HG03135 (cell line): Measurements from ENCODE around the gene ASTN1.
A peak's percentile ranks its signal among the peaks of the same experiment; 100 is the strongest.

Source experiments
- ATAC-seq: cut with Tn5 transposase; IDR thresholded peaks from one replicate; pipeline ENCODE4 v1.9.1; 2021; ENCODE audit warnings: mild to moderate bottlenecking, moderate library complexity; ENCODE audit not compliant: unreplicated experiment

ASTN1 gene

DNA sequence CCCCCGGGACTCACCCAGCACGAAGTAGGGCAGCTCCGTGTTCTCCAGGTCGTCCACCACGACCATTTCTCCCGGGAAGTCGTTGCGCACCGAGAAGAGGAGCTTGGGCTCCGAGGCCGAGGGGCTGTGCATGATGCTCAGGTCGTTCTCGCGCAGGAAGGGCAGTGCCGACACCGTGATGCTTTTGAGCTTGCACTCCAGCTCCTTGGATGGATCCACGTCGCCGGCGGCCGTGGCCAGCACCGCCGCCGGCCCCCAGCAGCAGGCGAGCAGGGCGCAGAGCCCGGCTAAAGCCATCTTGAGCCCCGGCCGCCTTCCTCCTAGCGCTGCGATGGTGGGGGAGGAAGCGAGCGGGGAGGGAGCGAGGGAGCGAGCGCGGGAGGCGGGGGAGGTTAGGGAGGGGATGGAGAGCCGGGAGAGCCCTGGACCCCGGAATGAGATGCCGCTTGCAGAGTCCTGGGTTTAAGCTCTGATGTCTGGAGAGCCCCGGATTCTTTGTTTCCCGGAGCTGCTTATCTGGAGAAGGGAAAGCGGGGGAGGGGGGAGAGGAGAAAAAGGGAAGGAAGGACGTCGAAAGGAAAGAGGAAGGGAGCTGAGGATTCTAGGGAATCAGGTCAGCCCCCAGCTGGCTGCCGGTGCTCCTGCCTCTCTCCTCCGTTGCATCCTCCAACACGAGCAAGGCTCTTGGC, at the start of gene ASTN1:
Gene ASTN1 (minus strand): TSS at position 333 of the 689 bp plus-strand sequence. CDS start 36 bp downstream, at position 297.
- ATAC-seq, result no peak

DNA sequence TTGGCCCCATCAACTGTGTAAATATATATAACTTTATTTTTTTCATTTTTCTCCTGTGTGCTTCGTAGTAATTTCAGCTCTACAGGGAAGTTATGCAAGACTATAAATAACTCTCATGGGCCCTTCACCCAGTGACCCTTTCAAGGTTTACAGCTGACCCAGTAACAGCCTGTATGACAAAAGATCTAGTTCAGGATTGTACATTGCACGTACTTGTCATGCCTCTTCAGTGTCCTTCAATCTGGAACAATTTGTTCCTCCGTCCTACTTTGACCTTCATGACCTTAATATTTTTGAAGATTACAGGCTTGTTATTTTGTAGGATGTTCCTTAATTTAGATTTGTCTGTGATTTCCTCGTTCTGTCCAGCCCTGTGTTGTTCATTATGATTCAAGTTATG, 46.7 kb upstream of the ASTN1 start:
- ATAC-seq, result no peak

DNA sequence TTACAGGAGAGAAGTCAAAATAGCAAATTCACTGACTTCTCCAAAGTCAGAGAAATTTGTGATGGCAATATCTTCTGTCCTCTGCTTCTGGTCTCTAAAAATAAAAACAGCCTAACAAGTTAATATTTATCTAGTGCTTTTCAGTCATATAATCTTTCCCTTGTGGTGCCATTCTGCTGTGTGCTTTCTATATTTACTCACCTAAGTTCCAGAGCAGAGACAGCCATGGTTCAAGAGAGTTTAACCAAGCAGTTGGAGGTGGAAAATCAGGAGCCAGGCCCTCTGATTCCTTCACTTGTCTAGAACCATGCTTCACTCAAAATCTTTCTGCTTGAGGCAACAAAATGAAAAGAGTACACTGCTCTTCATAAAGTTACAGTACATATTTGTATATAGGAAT, 45.6 kb upstream of the ASTN1 start:
- no peak for ATAC-seq

DNA sequence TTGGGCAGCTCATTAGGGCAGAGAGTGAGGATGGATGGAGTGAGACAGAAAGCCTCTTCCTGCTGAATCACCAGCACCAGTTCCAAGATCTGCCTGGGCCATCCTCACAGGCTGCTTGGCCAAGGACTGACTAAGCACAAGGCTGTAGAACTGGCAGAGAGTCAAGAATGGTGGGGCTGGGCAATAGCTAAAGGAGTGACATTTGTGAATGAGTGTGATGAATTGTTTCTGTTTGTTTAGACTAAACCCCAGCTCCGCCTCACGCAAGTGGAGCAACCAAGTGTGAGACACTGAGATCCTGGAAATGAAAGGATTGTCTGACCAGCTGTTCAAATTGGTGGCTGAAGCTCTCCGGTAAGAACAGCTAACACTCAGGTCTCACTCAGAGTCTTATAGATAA, 44.8 kb upstream of the ASTN1 start:
- ATAC-seq, result no peak

DNA sequence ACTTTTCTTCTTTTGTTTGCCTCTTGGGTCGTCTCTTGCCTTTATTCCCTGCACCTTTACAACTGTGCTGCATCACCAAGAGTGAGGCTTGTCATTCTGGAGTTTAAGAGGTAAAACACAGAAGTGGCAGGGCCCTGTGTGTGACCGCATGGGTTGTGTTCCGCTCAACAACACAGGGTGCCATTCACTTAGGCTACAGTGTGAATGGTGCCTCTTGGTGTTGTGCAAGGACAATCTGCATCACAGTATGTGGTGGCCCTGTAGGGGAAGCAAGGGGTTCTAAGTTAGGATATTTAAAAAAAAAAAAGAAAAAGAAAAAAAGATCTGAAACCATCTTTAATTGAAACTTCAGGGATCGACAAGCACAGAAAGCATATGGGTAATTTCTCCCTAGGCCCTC, 44.4 kb upstream of the ASTN1 start:
- ATAC-seq, result no peak

DNA sequence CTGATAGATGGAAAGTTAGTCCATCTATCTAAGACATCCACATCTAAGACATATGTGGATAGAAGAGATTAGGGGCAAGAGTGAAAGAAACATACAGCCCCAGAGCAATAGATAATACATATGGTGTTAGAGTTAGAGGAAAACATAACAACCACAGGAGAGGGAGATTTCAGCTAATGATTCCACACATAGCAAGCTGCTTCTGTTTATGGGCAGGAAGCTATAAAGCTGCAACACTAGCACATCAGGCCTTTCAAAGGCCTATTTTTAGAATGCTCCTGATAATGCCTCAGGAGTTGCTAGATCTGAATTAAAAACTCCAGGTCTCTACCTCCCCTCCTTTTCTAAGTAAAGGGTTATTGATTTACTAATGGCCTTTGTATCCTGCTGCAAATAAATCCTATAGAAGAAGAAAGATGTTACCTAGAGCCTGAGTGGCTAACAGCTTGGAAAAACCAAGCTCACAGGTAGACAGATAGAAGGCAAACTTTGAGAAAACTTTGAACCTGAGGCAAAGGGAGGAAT, 42.4 kb upstream of the ASTN1 start:
- ATAC-seq, result no peak

DNA sequence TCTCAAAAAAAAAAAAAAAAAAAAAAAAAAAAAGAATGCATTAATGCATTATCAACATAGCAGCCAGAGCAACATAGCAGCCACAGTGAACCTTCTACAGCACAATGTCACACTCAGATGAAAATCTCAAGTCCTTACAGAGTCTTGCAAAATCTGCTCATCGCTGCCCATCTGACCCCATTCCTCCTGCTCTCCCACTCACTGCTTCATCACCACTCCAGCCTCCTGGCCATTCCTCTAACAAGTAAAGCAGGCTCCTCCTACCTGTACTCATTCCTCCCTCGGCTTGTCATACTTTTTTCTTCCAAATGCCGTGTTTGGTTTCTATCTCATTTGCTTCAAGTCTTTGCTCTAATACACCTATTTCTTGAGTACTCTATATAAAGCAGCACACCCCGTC, 35.8 kb upstream of the ASTN1 start:
- ATAC-seq, result no peak

DNA sequence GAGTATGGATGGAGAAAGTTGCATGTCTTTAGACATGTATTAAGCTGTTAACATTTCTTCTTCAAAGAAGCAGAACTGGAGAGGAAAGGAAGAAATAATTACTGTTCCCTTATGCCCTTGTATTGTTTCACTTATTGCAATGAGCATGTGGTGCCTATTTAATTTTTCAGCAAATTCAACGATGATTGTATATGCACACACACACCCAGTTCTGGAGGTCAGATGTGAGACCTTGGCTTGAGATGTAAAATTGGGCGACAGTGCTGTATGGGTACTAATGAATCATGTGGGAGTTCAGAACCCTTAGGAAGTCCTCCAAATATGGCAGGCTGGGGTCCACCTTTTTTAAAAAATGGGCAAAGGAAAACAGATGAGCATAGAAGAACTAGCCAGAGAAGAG, 33.7 kb upstream of the ASTN1 start:
- no peak for ATAC-seq

DNA sequence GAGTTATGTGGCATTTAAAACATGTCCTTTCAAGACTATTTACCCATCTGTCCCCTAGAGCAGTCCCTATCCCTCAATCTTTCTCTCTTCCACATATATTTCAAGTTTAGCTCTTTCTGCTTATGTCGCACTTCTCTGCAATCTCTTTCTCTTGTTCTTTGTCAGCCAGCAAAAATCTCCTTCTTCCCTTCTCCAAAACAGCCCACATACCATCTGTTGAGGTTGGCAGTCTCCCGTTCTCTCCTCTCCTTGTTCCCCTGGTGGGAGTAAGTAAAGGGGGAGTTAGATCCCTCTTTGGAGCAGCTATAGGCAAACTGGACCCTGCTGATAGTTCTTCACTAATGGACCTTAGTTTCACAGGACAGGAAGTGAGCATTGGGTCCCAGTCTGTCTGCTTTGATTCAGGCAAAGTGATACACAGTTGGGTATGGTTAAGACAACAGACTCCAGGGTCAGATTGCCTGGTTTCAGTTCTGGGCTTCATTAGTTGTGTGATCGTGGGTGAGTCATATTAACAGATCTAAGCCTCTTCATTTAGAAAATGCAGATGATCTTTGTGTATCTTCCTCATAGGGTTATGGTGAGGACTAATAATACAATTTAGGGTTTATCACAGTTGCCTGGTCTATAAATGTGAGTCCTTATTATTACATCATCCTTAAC, 25.9 kb upstream of the ASTN1 start:
- ATAC-seq, result no peak

DNA sequence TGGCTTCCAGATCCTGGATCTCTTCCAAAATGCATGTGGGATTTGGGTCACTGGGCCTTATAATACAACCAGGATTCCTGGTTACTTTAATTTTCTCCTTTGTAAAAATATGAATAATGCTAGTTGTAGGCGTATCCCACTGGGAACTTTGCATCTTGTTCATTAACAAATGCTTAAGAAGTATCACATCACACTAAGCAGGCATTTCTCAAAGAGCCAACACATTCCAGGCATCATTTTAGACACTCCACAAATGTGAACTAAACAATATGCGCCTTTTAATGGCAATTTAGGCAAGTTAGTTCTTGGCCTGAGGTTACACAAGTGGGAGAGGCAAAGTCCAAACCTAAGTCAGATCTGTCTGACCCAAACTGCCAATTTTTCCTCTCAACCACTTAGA, 22.1 kb upstream of the ASTN1 start:
- ATAC-seq, result no peak

DNA sequence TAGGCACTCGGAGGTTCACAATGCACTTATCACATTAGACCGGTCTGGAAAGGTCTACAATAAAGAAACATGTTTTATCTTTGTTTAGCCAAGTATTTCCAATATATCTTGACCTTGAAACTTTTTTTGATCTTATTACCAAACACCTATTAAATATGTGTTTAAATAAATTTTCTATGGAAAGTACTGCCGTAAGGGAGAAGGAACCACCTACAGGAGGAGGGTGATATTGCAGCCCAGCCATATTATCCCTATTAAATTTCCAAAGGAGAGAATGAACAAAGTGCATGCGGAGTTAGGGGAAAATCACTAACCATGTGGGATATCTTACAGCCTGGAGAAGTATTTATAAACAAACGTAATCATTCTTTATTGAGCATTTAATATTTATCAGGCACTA, 20.7 kb upstream of the ASTN1 start:
- ATAC-seq, result no peak

DNA sequence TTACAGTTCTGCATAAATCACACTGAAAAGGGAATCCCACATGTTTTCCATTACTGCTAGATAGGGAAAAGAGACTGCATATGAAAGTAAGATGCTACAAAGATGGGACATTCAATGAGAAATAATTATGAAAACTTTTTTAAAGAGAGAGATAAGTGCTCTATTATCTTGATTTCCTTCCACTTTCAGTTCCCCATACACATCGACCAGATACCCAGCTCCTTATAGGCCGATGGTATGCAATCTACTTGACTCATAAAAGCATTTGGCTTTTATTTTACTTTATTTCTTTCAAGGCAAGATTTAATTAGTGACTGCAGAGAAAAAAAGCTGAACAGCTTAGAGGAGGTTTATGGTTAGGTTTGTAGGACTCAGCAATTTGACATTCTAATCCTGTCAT, 19.3 kb upstream of the ASTN1 start:
- ATAC-seq, result no peak

DNA sequence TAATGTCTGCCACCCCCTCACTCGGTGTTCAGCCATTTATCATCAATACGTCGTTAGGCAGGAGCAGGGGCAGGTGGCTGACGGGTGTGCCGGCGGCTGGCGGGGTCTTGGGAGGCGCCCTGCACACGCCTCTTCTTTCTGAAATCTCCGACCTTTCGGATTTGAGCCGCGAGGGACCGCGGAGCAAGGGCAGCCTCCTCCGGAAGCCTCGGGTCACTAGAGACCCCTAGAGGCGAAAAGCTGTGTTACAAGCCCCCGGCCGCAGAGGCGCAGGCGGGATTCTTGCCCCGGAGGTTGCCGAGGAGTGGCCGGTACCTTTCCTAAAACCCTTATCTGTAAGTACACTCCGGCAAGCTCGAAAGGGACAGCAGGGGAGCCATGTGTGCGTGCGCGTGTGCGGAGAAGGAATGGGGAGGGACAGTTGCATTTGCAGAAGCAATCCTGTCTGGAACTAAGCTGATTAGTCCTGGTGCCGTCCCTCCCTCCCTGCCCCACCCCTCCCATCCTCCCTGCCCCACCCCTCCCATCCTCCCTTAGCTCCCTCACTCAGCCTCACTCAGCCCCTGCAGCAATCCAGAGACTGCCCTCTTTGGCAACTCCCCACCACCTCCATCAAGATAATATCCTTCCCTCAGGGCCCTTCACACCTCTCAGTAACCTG, 17.2 kb upstream of the ASTN1 start:
- peak; percentile 91 for ATAC-seq

DNA sequence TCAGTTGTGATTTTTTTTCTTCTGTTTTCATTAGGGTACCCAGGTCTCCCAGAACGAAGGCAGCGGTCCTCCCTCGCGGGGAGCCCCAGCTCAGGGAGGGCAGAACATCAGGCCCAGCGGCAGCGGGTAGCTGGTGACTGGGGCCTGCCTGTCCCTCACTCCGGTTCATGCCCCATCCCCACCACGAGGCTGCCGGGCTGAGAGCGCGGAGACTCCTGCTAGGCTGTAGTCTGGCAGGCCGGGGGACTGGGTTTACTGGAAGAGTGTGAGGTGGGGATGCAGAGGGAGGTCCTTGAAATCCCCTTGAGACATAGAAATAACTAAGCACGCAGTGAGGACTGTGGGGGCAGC, 16.7 kb upstream of the ASTN1 start:
- peak; percentile 19 for ATAC-seq

DNA sequence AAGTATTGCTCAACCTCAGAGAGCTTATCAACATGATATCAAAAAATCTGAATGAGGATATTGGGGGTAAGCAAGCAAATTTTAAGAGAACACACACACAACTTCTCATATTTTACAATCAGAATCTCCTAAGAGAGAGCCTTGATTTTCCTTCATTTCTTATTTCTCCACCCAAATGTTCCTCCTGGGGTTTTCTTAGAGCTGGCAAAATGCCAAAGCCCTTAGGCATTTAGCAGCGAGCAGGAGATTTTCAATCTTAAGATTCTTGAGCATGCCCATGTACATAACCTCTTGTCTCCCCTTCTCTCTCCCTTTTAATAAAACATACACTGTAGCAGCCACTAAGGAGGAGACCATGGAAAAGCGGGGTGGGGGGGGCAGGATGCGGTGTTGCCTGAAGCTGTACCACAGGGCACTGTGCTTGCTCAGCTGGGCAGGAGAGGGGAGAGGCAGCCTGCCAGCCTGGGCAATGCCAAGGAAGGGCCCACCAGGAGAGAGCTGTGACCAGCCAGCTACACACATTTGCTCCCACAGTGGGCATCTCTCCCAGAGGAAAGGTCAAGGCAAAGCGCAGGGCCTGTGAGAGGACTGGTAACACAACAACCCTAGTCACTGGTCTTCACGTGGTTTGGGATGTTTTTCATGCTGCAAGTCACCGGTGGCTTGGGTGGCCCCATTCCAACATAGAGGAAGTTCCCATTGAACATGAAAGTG, 10.6 kb upstream of the ASTN1 start:
- no peak for ATAC-seq

DNA sequence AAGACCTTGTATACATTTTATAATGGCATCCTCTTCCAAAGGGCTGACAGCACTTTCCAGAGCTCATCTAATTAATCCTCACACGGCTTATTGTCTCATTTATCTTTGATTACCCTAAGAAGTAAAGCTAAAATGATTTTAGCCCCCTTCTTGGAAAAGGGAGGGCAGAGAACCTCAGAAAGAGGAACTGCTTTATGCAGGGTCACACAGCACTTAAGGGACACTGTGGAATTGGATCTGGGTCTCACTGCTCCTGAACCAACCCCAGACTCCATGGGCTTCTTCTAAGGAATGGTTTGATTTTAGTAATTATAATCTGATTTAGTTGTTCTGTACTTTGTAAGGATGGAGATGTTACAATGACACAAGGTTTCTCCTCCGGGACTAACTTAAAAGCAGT, 9.5 kb upstream of the ASTN1 start:
- ATAC-seq, result no peak

DNA sequence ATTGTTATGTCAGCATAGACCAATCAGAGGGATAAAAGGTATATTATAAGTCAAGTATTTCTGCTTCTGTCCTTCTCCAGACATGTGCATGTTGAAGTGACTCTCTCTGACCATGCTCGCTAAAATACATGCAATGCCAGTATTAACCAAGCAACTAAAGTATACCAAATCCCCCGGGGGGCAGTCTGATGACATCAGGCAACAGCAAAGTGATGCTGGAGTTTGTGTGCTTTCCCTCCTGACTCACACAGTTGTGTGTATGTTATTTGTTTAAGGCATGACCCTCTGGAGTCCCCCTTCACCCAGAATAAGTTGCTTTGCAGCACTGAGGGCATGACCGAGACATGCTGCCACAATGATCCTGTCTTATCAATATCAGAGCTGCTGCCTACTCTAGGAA, 8.4 kb upstream of the ASTN1 start:
- no peak for ATAC-seq

DNA sequence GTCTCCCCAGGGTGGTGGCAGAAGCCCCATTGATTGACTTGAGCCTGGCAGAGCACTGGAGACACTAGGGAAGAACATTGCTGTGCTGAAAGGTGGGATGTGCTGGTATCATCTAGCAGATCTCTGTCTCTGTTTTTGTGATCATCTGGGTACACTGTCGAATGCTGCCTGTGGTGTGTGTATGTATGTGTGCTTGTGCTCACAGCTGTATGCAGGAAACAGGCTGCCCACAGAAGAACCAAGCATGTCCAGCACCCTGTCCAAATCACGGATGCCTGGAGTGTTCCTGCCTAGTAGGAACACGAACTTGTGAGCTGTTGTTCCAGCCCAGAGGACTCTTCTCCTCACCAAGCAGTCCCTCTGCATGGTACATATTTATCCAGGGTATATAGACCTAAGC, 7.8 kb upstream of the ASTN1 start:
- no peak for ATAC-seq

DNA sequence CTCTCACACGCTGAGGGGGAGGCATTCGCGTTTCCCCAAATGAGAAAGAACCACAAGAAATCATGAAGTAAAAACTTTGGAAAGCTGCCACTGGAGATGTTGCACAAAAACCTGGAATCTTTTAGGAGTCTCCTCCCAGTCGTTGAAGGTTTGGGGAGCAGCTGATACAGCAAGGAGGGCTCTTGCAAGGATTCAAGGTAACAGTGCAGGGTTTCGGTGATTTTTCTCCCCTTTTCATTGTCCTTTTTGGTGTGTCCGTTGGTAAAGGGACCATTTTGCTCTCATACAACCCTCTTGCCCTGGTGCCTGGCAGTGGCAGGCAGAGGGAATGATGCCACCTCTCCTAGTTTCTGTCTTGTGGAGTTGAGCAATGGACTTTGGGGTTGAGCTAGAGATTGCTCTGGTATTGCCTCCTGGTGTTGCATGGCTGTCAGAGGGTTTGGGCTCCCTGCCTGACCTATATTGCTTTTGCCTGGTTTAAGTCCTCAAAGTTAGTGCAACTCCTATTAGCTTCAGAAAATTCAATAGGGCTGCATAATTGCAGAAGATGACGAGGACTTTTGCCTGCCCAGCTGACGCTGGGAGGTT, 7.1 kb upstream of the ASTN1 start:
- no peak for ATAC-seq

DNA sequence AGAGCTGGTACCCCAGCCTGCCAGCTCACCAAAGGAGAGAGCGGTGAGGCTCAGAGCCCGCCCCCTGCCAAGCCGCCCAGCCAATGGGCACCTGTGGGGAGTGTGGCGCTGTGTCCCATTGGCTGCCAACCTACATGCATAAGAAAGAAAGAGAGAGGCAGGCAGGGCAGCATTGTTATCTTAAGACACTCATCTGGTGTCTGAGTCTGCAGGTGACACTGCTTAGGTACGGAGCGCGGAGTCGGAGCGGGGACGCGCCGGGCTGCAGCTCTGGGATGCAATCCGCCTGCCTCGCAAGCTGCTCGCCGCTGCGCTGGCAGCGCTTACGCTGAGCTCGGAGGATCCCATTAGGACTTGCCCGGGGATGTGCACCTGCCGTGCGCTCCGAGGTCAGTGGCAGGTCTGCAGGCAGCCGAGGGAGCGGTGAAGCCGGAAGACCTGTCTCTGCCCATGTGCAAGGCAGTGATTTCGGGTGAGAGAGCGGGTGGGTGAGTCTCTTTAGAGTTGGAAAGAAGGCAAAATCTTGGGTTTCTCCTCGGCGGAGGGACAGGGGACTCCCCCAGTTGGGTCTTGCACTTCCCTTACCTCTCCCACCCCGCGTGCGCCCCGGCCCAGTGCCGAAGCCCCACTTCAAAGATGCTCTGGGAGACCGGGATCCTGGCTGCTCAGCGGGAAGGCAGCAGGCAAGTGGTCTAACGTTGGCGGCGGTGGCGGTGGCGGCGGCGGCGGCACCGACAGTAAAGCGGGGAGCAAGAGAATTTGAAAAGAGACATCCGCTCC, 6.4 kb upstream of the ASTN1 start, which contains the start of gene BRINP2:
Gene BRINP2 (plus strand): TSS at position 203 of the 780 bp plus-strand sequence. CDS start 58,919 bp downstream, outside the sequence.
- ATAC-seq, result no peak
